HEK293 (cell line): ENCODE data around the gene CACTIN.

Experiments used
- CTCF ChIA-PET: fragments of 350-600 bp; formaldehyde crosslinking; extraction: SDS; loops from one replicate; lab custom pipeline; 2021; ENCODE audit warnings: antibody characterized with exemption; lab: Yijun Ruan, JAX
- POLR2A ChIA-PET: fragments of 300-600 bp; formaldehyde crosslinking; extraction: SDS; loops from one replicate; lab custom pipeline; 2020; ENCODE audit warnings: antibody characterized with exemption, inconsistent platforms; lab: Yijun Ruan, JAX
- H3K27ac ChIP-seq: fragments of 200-500 bp; sonication (Bioruptor generic); 2 replicates; pipeline ENCODE4 v1.5.1; 2014; ENCODE audit warnings: low read depth, low read length, control low read depth, inconsistent platforms; ENCODE audit errors: extremely low read depth
- H3K36me3 ChIP-seq, 2 experiments: fragments of 200-500 bp in 1 of 2; sonication (Bioruptor generic) in 1 of 2; 1 replicate in 1 of 2; 2 replicates in 1 of 2; pipeline ENCODE4 v1.5.1; 2014 to 2017; ENCODE audit warnings: inconsistent platforms in 2 of 2, low read length in 2 of 2; ENCODE audit not compliant: control insufficient read depth in 2 of 2, insufficient read depth in 1 of 2
- H3K4me1 ChIP-seq: fragments of 200-500 bp; sonication (Bioruptor generic); 2 replicates; pipeline ENCODE4 v1.5.1; 2014; ENCODE audit warnings: mild to moderate bottlenecking, low read length, inconsistent platforms; ENCODE audit not compliant: control insufficient read depth, insufficient read depth
- H3K4me3 ChIP-seq: 2 replicates; pipeline ENCODE4 v1.5.1; 2011; ENCODE audit warnings: low read depth, mild to moderate bottlenecking, control low read depth, low read length, moderate library complexity
- H3K9me3 ChIP-seq: fragments of 200-500 bp; sonication (Bioruptor generic); 2 replicates; pipeline ENCODE4 v1.5.1; 2014; ENCODE audit warnings: low read depth, low read length, inconsistent platforms; ENCODE audit not compliant: control insufficient read depth, insufficient read depth
- EGR2 ChIP-seq: fragments of 450-650 bp; formaldehyde crosslinking; IDR thresholded peaks from 2 replicates; pipeline ENCODE4 v1.5.1; 2016; ENCODE audit warnings: low read depth, missing biosample characterization, missing genetic modification characterization
- HOXA7 ChIP-seq: sonication (generic); formaldehyde crosslinking; IDR thresholded peaks from 2 replicates; pipeline ENCODE4 v1.8.1; 2022; ENCODE audit warnings: missing genetic modification reagents, borderline replicate concordance
- KLF9 ChIP-seq: fragments of 450-650 bp; formaldehyde crosslinking; IDR thresholded peaks from 2 replicates; pipeline ENCODE4 v1.5.1; 2016; ENCODE audit warnings: missing biosample characterization, missing genetic modification characterization, low read depth
- REPIN1 ChIP-seq: fragments of 450-650 bp; formaldehyde crosslinking; IDR thresholded peaks from 2 replicates; pipeline ENCODE4 v1.5.1; 2017; ENCODE audit warnings: missing biosample characterization, missing genetic modification characterization, low read depth
- YY1 ChIP-seq: fragments of 450-650 bp; formaldehyde crosslinking; IDR thresholded peaks from 2 replicates; pipeline ENCODE4 v1.5.1; 2018; ENCODE audit warnings: missing biosample characterization, missing genetic modification characterization
- ZFP3 ChIP-seq: fragments of 450-650 bp; formaldehyde crosslinking; IDR thresholded peaks from 2 replicates; pipeline ENCODE4 v1.5.1; 2016; ENCODE audit warnings: low read depth, missing biosample characterization, missing genetic modification characterization
- ZNF10 ChIP-seq: fragments of 450-650 bp; formaldehyde crosslinking; IDR thresholded peaks from 2 replicates; pipeline ENCODE4 v1.5.1; 2017; ENCODE audit warnings: missing biosample characterization, missing genetic modification characterization
- ZNF121 ChIP-seq: fragments of 450-650 bp; formaldehyde crosslinking; IDR thresholded peaks from 2 replicates; pipeline ENCODE4 v1.5.1; 2016; ENCODE audit warnings: missing biosample characterization, missing genetic modification characterization
- ZNF148 ChIP-seq: fragments of 450-650 bp; formaldehyde crosslinking; IDR thresholded peaks from 2 replicates; pipeline ENCODE4 v1.5.0; 2017; ENCODE audit warnings: missing biosample characterization, missing genetic modification characterization, borderline replicate concordance
- ZNF184 ChIP-seq: fragments of 450-650 bp; IDR thresholded peaks from 2 replicates; pipeline ENCODE4 v1.5.1; 2018; ENCODE audit warnings: missing biosample characterization, mild to moderate bottlenecking, missing genetic modification characterization
- ZNF239 ChIP-seq: fragments of 450-650 bp; formaldehyde crosslinking; IDR thresholded peaks from 2 replicates; pipeline ENCODE4 v1.5.1; 2016; ENCODE audit warnings: missing biosample characterization, missing genetic modification characterization
- ZNF266 ChIP-seq: fragments of 450-650 bp; formaldehyde crosslinking; IDR thresholded peaks from 2 replicates; pipeline ENCODE4 v1.5.1; 2016; ENCODE audit warnings: missing biosample characterization, missing genetic modification characterization, low read depth
- ZNF311 ChIP-seq: fragments of 450-650 bp; formaldehyde crosslinking; IDR thresholded peaks from 2 replicates; pipeline ENCODE4 v1.5.1; 2017; ENCODE audit warnings: missing biosample characterization, missing genetic modification characterization, borderline replicate concordance
- ZNF362 ChIP-seq: fragments of 450-650 bp; formaldehyde crosslinking; IDR thresholded peaks from 2 replicates; pipeline ENCODE4 v1.5.1; 2016; ENCODE audit warnings: missing biosample characterization, missing genetic modification characterization
- ZNF426 ChIP-seq: fragments of 450-650 bp; formaldehyde crosslinking; IDR thresholded peaks from 2 replicates; pipeline ENCODE4 v1.5.1; 2017; ENCODE audit warnings: missing biosample characterization, missing genetic modification characterization, mild to moderate bottlenecking, inconsistent platforms, moderate library complexity
- ZNF473 ChIP-seq: fragments of 450-650 bp; formaldehyde crosslinking; IDR thresholded peaks from 2 replicates; pipeline ENCODE4 v1.5.1; 2017; ENCODE audit warnings: missing biosample characterization, missing genetic modification characterization
- ZNF521 ChIP-seq: fragments of 450-650 bp; formaldehyde crosslinking; IDR thresholded peaks from 2 replicates; pipeline ENCODE4 v1.5.1; 2017; ENCODE audit warnings: missing biosample characterization, mild to moderate bottlenecking, missing genetic modification characterization
- ZNF548 ChIP-seq: fragments of 450-650 bp; formaldehyde crosslinking; IDR thresholded peaks from 2 replicates; pipeline ENCODE4 v1.5.1; 2016; ENCODE audit warnings: missing biosample characterization, missing genetic modification characterization
- ZNF624 ChIP-seq: fragments of 450-650 bp; formaldehyde crosslinking; IDR thresholded peaks from 2 replicates; pipeline ENCODE4 v1.5.1; 2017; ENCODE audit warnings: missing biosample characterization, missing genetic modification characterization
- ZNF777 ChIP-seq: fragments of 450-650 bp; formaldehyde crosslinking; IDR thresholded peaks from 2 replicates; pipeline ENCODE4 v1.5.1; 2017; ENCODE audit warnings: missing biosample characterization, missing genetic modification characterization, borderline replicate concordance
- ZSCAN30 ChIP-seq: fragments of 450-650 bp; IDR thresholded peaks from 2 replicates; pipeline ENCODE4 v1.5.1; 2018; ENCODE audit warnings: missing biosample characterization, mild to moderate bottlenecking, missing genetic modification characterization, moderate library complexity
- TF ChIP-seq, protein P1 (sequence below): fragments of 450-650 bp; formaldehyde crosslinking; IDR thresholded peaks from 2 replicates; pipeline ENCODE4 v1.5.1; 2016; ENCODE audit warnings: missing biosample characterization, missing genetic modification characterization
- TF ChIP-seq, protein P2 (sequence below): fragments of 450-650 bp; formaldehyde crosslinking; optimal IDR thresholded peaks from 2 replicates; pipeline ENCODE3; 2016; ENCODE audit warnings: missing biosample characterization, mild to moderate bottlenecking, missing genetic modification characterization

The CACTIN gene

GRCh38 chr19:3653865-3654513, 27.4 kb upstream of the CACTIN start:
- CTCF ChIA-PET, result interaction anchor here (0.6 to 1.0 kb wide), 6 partner anchors 9 to 185 kb away, joined by 3 to 4 read pairs (median 3); no protein-coding TSS in a partner anchor
- no peaks in the 10 kb centered on the region for H3K4me1 ChIP-seq
- no peak overlapping the region for H3K4me3 ChIP-seq
- H3K9me3 ChIP-seq, result no peaks in the 10 kb centered on the region
- POLR2A ChIA-PET, result interaction anchor here (1.0 kb wide), 1 partner anchor 27 kb away, joined by 3 read pairs; no protein-coding TSS in a partner anchor
- H3K27ac ChIP-seq, result no peak overlapping the region
- peaks cover 0 to 61% of the 10 kb centered on the region in 2 experiments; a peak in 2 of 3 replicates for H3K36me3 ChIP-seq
- TF ChIP-seq ZNF266 (tag by site-specific recombination) (no peak), ZNF121 (tag by site-specific recombination) (0 out of 2 replicates have a peak, but pooled peaks have one; percentile 20)

GRCh38 chr19:3653081-3653795, 26.6 kb upstream of the CACTIN start:
- Histone ChIP-seq H3K4me3 (no peak overlapping the region), H3K27ac (no peak overlapping the region), H3K36me3 (peaks cover 0 to 53% of the 10 kb centered on the region in 2 experiments; a peak in 2 of 3 replicates), H3K4me1 (no peaks in the 10 kb centered on the region), H3K9me3 (no peaks in the 10 kb centered on the region)
- TF ChIP-seq ZNF473 (tag by site-specific recombination) (no peak), ZNF362 (tag by site-specific recombination) (no peak), ZNF426 (tag by site-specific recombination) (no peak), ZNF239 (tag by site-specific recombination) (no peak), ZNF184 (no peak), ZNF624 (tag by site-specific recombination) (no peak), ZNF311 (tag by site-specific recombination) (no peak)
- TF ChIP-seq, protein P1, sequence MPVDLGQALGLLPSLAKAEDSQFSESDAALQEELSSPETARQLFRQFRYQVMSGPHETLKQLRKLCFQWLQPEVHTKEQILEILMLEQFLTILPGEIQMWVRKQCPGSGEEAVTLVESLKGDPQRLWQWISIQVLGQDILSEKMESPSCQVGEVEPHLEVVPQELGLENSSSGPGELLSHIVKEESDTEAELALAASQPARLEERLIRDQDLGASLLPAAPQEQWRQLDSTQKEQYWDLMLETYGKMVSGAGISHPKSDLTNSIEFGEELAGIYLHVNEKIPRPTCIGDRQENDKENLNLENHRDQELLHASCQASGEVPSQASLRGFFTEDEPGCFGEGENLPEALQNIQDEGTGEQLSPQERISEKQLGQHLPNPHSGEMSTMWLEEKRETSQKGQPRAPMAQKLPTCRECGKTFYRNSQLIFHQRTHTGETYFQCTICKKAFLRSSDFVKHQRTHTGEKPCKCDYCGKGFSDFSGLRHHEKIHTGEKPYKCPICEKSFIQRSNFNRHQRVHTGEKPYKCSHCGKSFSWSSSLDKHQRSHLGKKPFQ (tag by site-specific recombination), result no peak
- ChIA-PET CTCF (interaction anchor here (0.6 kb wide), 1 partner anchor 184 kb away, joined by 4 read pairs; no protein-coding TSS in a partner anchor), POLR2A (interaction anchor here (1.0 kb wide), 1 partner anchor 26 kb away, joined by 3 read pairs; no protein-coding TSS in a partner anchor)

- Histone ChIP-seq H3K36me3 (peaks cover 0 to 45% of the 10 kb centered on the region in 2 experiments; a peak in 2 of 3 replicates), H3K27ac (no peak overlapping the region), H3K4me3 (no peak overlapping the region), H3K4me1 (no peaks in the 10 kb centered on the region), H3K9me3 (no peaks in the 10 kb centered on the region)
- POLR2A ChIA-PET, result no interaction called here
- CTCF ChIA-PET, result no interaction called here
- TF ChIP-seq ZNF184 (no peak), EGR2 (no peak), ZNF548 (no peak), KLF9 (tag by site-specific recombination) (no peak), YY1 (tag by site-specific recombination) (no peak), HOXA7 (CRISPR knock-in tag) (no peak), ZSCAN30 (no peak), ZFP3 (tag by site-specific recombination) (no peak), ZNF521 (tag by site-specific recombination) (no peak), ZNF239 (tag by site-specific recombination) (no peak), ZNF148 (tag by site-specific recombination) (no peak), ZNF777 (tag by site-specific recombination) (no peak), ZNF10 (tag by site-specific recombination) (no peak), REPIN1 (tag by site-specific recombination) (no peak)
- TF ChIP-seq, protein P2, sequence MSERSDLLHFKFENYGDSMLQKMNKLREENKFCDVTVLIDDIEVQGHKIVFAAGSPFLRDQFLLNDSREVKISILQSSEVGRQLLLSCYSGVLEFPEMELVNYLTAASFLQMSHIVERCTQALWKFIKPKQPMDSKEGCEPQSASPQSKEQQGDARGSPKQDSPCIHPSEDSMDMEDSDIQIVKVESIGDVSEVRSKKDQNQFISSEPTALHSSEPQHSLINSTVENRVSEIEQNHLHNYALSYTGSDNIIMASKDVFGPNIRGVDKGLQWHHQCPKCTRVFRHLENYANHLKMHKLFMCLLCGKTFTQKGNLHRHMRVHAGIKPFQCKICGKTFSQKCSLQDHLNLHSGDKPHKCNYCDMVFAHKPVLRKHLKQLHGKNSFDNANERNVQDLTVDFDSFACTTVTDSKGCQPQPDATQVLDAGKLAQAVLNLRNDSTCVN, result no peak
These were observed 25.8 kb upstream of the CACTIN start for GRCh38 chr19:3652422-3652821.
